Measurements from ENCODE around the gene FBXL16. TPM values are rescaled to one million over a fixed set of nuclear protein-coding genes. Genes with fewer than 3 reads are reported as not detected.

FBXL16 gene
- total and polyA plus RNA-seq, 2 of the 13 experiments (the other 11 are each of a cell fraction or from before 2014, with no cell fraction given), result 0.22 to 2.0 TPM

DNA sequence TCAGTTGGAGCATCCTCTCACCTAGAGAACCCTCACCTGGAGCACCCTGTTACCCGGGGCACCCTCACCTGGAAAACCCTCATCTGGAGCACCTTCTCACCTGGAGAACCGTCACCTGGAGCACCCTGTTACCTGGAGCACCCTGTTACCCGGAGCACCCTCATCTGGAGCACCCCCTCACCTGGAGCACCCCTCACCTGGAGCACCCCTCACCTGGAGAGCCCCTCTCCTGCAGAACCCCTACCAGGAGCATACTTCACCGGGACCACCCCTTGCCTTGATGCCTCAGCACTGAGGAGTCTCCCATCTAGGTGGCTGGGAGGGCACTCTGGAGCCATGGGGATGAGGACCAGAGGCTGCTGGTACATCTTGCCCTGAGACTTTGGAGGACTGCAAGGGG lies 3.4 kb upstream of the FBXL16 start:
- Histone ChIP-seq H3K9me3 (ENCODE audit: low read length) (no peaks in the 10 kb centered on the region), H4K20me1 (ENCODE audit: insufficient read depth, low read length) (no peaks in the 10 kb centered on the region), H3K9ac (ENCODE audit: insufficient read depth, low read depth, low read length) (no peak overlapping the region), H3K36me3 (replicated peaks in 1 of 2; ENCODE audit: control insufficient read depth in 1 of 2, insufficient read depth in 2 of 2, low read length in 2 of 2) (no peaks in the 10 kb centered on the region), H3K4me3 (replicated peaks in 1 of 3; ENCODE audit: insufficient read depth in 1 of 3, low read depth in 2 of 3, low read length in 3 of 3) (no peak overlapping the region), H2AFZ (ENCODE audit: low read length) (no peak overlapping the region), H3K79me2 (ENCODE audit: insufficient read depth, low read length) (no peaks in the 10 kb centered on the region), H3K4me2 (ENCODE audit: low read depth, low read length) (no peak overlapping the region), H3K27ac (ENCODE audit: extremely low read length, insufficient read depth, low read length) (no peak overlapping the region), H3K4me1 (ENCODE audit: insufficient read depth, low read length) (peaks cover 13% of the 10 kb centered on the region), H3K27me3 (ENCODE audit: control insufficient read depth in 1 of 2, insufficient read depth in 2 of 2, low read length in 2 of 2) (peaks cover 14 to 61% of the 10 kb centered on the region in 2 experiments; a peak in 4 of 5 replicates)
- WGBS (ENCODE audit: low lambda C conversion rate), result 0% methylated on average over 4 of the region's 4 CpGs
- BruUV-seq (replicated peaks), result no TSS peak
- POLR2A ChIA-PET, result no interaction called here
- FAIRE-seq (no peak), DNase-seq (ENCODE audit: low spot score) (no peak), ATAC-seq (no peak)
- TF ChIP-seq ZNF263 (CRISPR knock-in tag; IDR thresholded peaks at IDR 0.05), result peak; percentile 68; the same call in 1 of the 2 replicates
- TF ChIP-seq MAFG (CRISPR knock-in tag; IDR thresholded peaks at IDR 0.05), result no peak
- CTCF ChIA-PET (ENCODE audit: low intra/inter-chr PET ratio, low total read pairs), result no interaction called here
- in situ Hi-C loops (cut with HindIII; ENCODE audit: extremely low pct_ligation_motif_present, low pct_unique_long_range_greater_than_20kb), result no loop called here
- intact Hi-C loops (cut with micrococcal nuclease; ENCODE audit: unreplicated experiment), result no loop called here

DNA sequence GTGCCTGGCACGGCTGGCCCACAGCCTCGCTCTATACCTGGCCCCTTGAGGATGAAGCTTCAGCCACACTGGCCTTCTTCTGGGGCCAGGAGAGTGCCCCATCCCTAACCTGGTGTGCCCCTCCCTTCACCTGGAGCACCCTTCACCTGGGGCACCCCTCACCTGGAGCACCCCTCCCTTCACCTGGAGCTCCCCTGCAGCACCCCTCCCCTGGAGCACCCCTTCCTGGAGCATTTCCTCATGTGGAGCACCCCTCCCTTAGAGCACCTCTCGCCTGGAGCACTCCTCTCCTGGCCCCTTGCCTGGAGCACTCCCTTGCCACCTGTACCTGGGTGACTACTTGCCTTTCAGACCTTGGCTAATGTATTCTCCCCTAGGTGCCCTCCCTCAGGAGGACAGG lies 2.4 kb upstream of the FBXL16 start:
- DNase-seq (ENCODE audit: low spot score) (no peak), FAIRE-seq (no peak), ATAC-seq (no peak)
- Histone ChIP-seq H3K9ac (ENCODE audit: insufficient read depth, low read depth, low read length) (no peak overlapping the region), H3K4me3 (replicated peaks in 1 of 3; ENCODE audit: insufficient read depth in 1 of 3, low read depth in 2 of 3, low read length in 3 of 3) (no peak overlapping the region), H3K4me2 (ENCODE audit: low read depth, low read length) (no peak overlapping the region), H2AFZ (ENCODE audit: low read length) (no peak overlapping the region), H3K27me3 (ENCODE audit: control insufficient read depth in 1 of 2, insufficient read depth in 2 of 2, low read length in 2 of 2) (peaks cover 19 to 70% of the 10 kb centered on the region in 2 experiments; a peak in 4 of 5 replicates), H4K20me1 (ENCODE audit: insufficient read depth, low read length) (no peaks in the 10 kb centered on the region), H3K36me3 (replicated peaks in 1 of 2; ENCODE audit: control insufficient read depth in 1 of 2, insufficient read depth in 2 of 2, low read length in 2 of 2) (no peaks in the 10 kb centered on the region), H3K9me3 (ENCODE audit: low read length) (no peaks in the 10 kb centered on the region), H3K79me2 (ENCODE audit: insufficient read depth, low read length) (no peaks in the 10 kb centered on the region), H3K4me1 (ENCODE audit: insufficient read depth, low read length) (peaks cover 9% of the 10 kb centered on the region), H3K27ac (ENCODE audit: extremely low read length, insufficient read depth, low read length) (no peak overlapping the region)
- ChIA-PET POLR2A (no interaction called here), CTCF (ENCODE audit: low intra/inter-chr PET ratio, low total read pairs) (no interaction called here)
- intact Hi-C loops (cut with micrococcal nuclease; ENCODE audit: unreplicated experiment) (no loop called here), in situ Hi-C loops (cut with HindIII; ENCODE audit: extremely low pct_ligation_motif_present, low pct_unique_long_range_greater_than_20kb) (no loop called here)
- WGBS (ENCODE audit: low lambda C conversion rate), result 0% methylated on average over 3 of the region's 3 CpGs
- no TSS peak for BruUV-seq (replicated peaks)
- TF ChIP-seq ZNF263 (CRISPR knock-in tag; IDR thresholded peaks at IDR 0.05) (peak; percentile 72), HNRNPLL (IDR thresholded peaks at IDR 0.05; ENCODE audit: low read depth, low read length, poor library complexity, severe bottlenecking) (no peak)
